DND-41 (cell line): ENCODE measurements around the gene SP2.

Experiments used
- ATAC-seq: fragments of 200-7000 bp; cut with Tn5 transposase; 3 replicates; pipeline ENCODE4 v1.9.1; 2021; ENCODE audit warnings: low read depth; ENCODE audit not compliant: insufficient read depth
- DNase-seq: peaks from one replicate; pipeline ENCODE4 v3.0.0-alpha.2; 2020
- H2AFZ ChIP-seq: 2 replicates; pipeline ENCODE4 v1.6.0; 2012; ENCODE audit warnings: low read depth, low read length
- H3K27ac ChIP-seq: 2 replicates; pipeline ENCODE4 v1.5.1; 2012; ENCODE audit warnings: low read length, inconsistent platforms
- H3K27me3 ChIP-seq: fragments of 200-600 bp; sonication (generic); 2 replicates; pipeline ENCODE4 v1.6.0; 2012; ENCODE audit warnings: low read length, mild to moderate bottlenecking, inconsistent platforms; ENCODE audit not compliant: insufficient read depth, poor library complexity
- H3K36me3 ChIP-seq: 2 replicates; pipeline ENCODE4 v1.5.1; 2012; ENCODE audit warnings: low read length, inconsistent platforms; ENCODE audit not compliant: insufficient read depth
- H3K4me1 ChIP-seq: 2 replicates; pipeline ENCODE4 v1.5.1; 2012; ENCODE audit warnings: mild to moderate bottlenecking, low read length; ENCODE audit not compliant: insufficient read depth
- H3K4me2 ChIP-seq: 2 replicates; pipeline ENCODE4 v1.6.0; 2012; ENCODE audit warnings: mild to moderate bottlenecking, moderate library complexity, low read length, inconsistent platforms; ENCODE audit not compliant: insufficient read depth
- H3K4me3 ChIP-seq, 2 experiments: fragments of 200-600 bp in 1 of 2; shearing (Covaris generic) in 1 of 2; 2 replicates each; pipeline ENCODE4 v1.5.1; 2012 to 2016; ENCODE audit warnings: inconsistent platforms in 2 of 2, low read length in 2 of 2, mild to moderate bottlenecking in 2 of 2, low read depth in 1 of 2, moderate library complexity in 1 of 2
- H3K79me2 ChIP-seq: 2 replicates; pipeline ENCODE4 v1.6.0; 2012; ENCODE audit warnings: low read length, inconsistent platforms; ENCODE audit not compliant: insufficient read depth
- H3K9ac ChIP-seq: 2 replicates; pipeline ENCODE4 v1.6.0; 2012; ENCODE audit warnings: low read depth, mild to moderate bottlenecking, inconsistent platforms, low read length, moderate library complexity
- H3K9me3 ChIP-seq: 2 replicates; pipeline ENCODE4 v1.5.1; 2012; ENCODE audit warnings: low read length, moderate library complexity, mild to moderate bottlenecking, inconsistent platforms; ENCODE audit not compliant: insufficient read depth, severe bottlenecking
- H4K20me1 ChIP-seq: 2 replicates; pipeline ENCODE4 v1.6.0; 2012; ENCODE audit warnings: low read length; ENCODE audit not compliant: insufficient read depth
- CTCF ChIP-seq: IDR thresholded peaks from 2 replicates; pipeline ENCODE4 v1.5.1; 2012; ENCODE audit warnings: borderline replicate concordance, low read length, moderate library complexity, mild to moderate bottlenecking; ENCODE audit not compliant: poor library complexity, severe bottlenecking; ENCODE audit errors: extremely low read depth
- EZH2 ChIP-seq: IDR thresholded peaks from 3 replicates; pipeline ENCODE4 v1.6.1; 2012; ENCODE audit warnings: borderline replicate concordance, low read depth, mild to moderate bottlenecking, moderate library complexity, low read length, inconsistent platforms; ENCODE audit not compliant: severe bottlenecking

SP2 gene

GRCh38 chr17:47945080-47945479, 49.0 kb downstream of the SP2 start:
- ATAC-seq, result no peak
- DNase-seq, result no peak
- Histone ChIP-seq H3K4me2 (no peak overlapping the region), H4K20me1 (no peaks in the 10 kb centered on the region), H3K27ac (no peak overlapping the region), H3K27me3 (no peaks in the 10 kb centered on the region), H3K9me3 (no peaks in the 10 kb centered on the region), H3K4me1 (peaks cover 36% of the 10 kb centered on the region), H3K4me3 (no peak overlapping the region), H3K9ac (no peak overlapping the region), H2AFZ (no peak overlapping the region), H3K36me3 (peaks cover 31% of the 10 kb centered on the region), H3K79me2 (peaks cover 16% of the 10 kb centered on the region)
- TF ChIP-seq CTCF (no peak), EZH2 (no peak)

- no peak overlapping the region for H3K27ac ChIP-seq
- no peak overlapping the region for H3K4me3 ChIP-seq
- H3K9me3 ChIP-seq, result no peaks in the 10 kb centered on the region
- H2AFZ ChIP-seq, result no peak overlapping the region
- ATAC-seq, result no peak
- H3K4me2 ChIP-seq, result no peak overlapping the region
- peaks cover 28% of the 10 kb centered on the region for H3K4me1 ChIP-seq
- DNase-seq, result no peak
- H3K27me3 ChIP-seq, result no peaks in the 10 kb centered on the region
- H3K9ac ChIP-seq, result no peak overlapping the region
- TF ChIP-seq CTCF (no peak), EZH2 (no peak)
- peaks cover 31% of the 10 kb centered on the region for H3K36me3 ChIP-seq
- peaks cover 14% of the 10 kb centered on the region for H3K79me2 ChIP-seq
- no peaks in the 10 kb centered on the region for H4K20me1 ChIP-seq
Measured at GRCh38 chr17:47945529-47946508, 49.8 kb downstream of the SP2 start.

GRCh38 chr17:47946516-47946915, 50.5 kb downstream of the SP2 start:
- H3K4me3 ChIP-seq, result no peak overlapping the region
- H3K79me2 ChIP-seq, result peaks cover 12% of the 10 kb centered on the region
- no peak overlapping the region for H3K27ac ChIP-seq
- no peak for DNase-seq
- H3K4me1 ChIP-seq, result peaks cover 25% of the 10 kb centered on the region
- H2AFZ ChIP-seq, result no peak overlapping the region
- H3K27me3 ChIP-seq, result no peaks in the 10 kb centered on the region
- no peak for ATAC-seq
- no peak overlapping the region for H3K9ac ChIP-seq
- TF ChIP-seq EZH2 (no peak), CTCF (no peak)
- no peaks in the 10 kb centered on the region for H3K9me3 ChIP-seq
- no peak overlapping the region for H3K4me2 ChIP-seq
- no peaks in the 10 kb centered on the region for H4K20me1 ChIP-seq
- H3K36me3 ChIP-seq, result peaks cover 31% of the 10 kb centered on the region
